B cell (primary cell): ENCODE measurements around the gene SCN11A. TPM values are rescaled to one million over a fixed set of nuclear protein-coding genes. Genes with fewer than 3 reads are reported as not detected.

Experiments used
- ATAC-seq: fragments of 200-7000 bp; cut with Tn5 transposase; one replicate; pipeline ENCODE4 v1.10.0; 2021; ENCODE audit warnings: low read depth, mild to moderate bottlenecking, moderate number of reproducible peaks, moderate library complexity
- CTCF ChIA-PET: fragments of 350-600 bp; sonication (Branson Sonifier 250); formaldehyde crosslinking; loops from one replicate; lab custom pipeline; 2021; ENCODE audit warnings: antibody characterized with exemption, inconsistent platforms; lab: Charles Lee
- POLR2A ChIA-PET: fragments of 350-600 bp; sonication (Branson Sonifier 250); formaldehyde crosslinking; loops from one replicate; lab custom pipeline; 2021; ENCODE audit warnings: antibody characterized with exemption; lab: Charles Lee
- DNase-seq: peaks from one replicate; pipeline ENCODE4 v3.0.0; 2013
- H2AFZ ChIP-seq: 2 replicates; pipeline ENCODE4 v1.6.1; 2012; ENCODE audit warnings: mild to moderate bottlenecking, low read depth, low read length; ENCODE audit not compliant: insufficient read depth, poor library complexity, severe bottlenecking
- H3K27ac ChIP-seq, 2 donors: 1 replicate in 1 of 2; 2 replicates in 1 of 2; pipeline ENCODE4 v1.5.1; 2012 to 2013; ENCODE audit warnings: low read length in 2 of 2, mild to moderate bottlenecking in 2 of 2, moderate library complexity in 1 of 2
- H3K27me3 ChIP-seq, 4 experiments: fragments of 200-600 bp in 1 of 4; sonication (generic) in 1 of 4; replicated peaks in 1 of 4; 1 replicate in 2 of 4; 2 replicates in 2 of 4; pipeline versions ENCODE4 v1.6.1 to v1.7.0; 2013 to 2016; ENCODE audit warnings: low read length in 3 of 4, mild to moderate bottlenecking in 2 of 4, mixed read lengths in 1 of 4, moderate library complexity in 1 of 4; ENCODE audit not compliant: insufficient read depth in 4 of 4, control insufficient read depth in 3 of 4; ENCODE audit errors: control extremely low read depth in 1 of 4
- H3K36me3 ChIP-seq, 2 experiments: replicated peaks in 1 of 2; 1 replicate in 1 of 2; 2 replicates in 1 of 2; pipeline versions ENCODE4 v1.6.1 to v1.7.1; 2013; ENCODE audit warnings: low read length in 1 of 2; ENCODE audit not compliant: insufficient read depth in 2 of 2, control insufficient read depth in 1 of 2; ENCODE audit errors: control extremely low read depth in 1 of 2, extremely low read depth in 1 of 2
- H3K4me1 ChIP-seq, 2 donors: fragments of 200-600 bp in 1 of 2; sonication (generic) in 1 of 2; 1 replicate in 1 of 2; 2 replicates in 1 of 2; pipeline versions ENCODE4 v1.5.1 to v1.6.1; 2013 to 2017; ENCODE audit warnings: low read length in 2 of 2; ENCODE audit not compliant: control insufficient read depth in 2 of 2, insufficient read depth in 2 of 2
- H3K4me2 ChIP-seq: replicated peaks from 2 replicates; pipeline ENCODE3; 2012; ENCODE audit warnings: mild to moderate bottlenecking, low read depth, low read length; ENCODE audit not compliant: poor library complexity, severe bottlenecking
- H3K4me3 ChIP-seq, 5 experiments: fragments of 200-600 bp in 1 of 5; sonication (generic) in 1 of 5; 1 replicate in 3 of 5; 2 replicates in 2 of 5; pipeline versions ENCODE4 v1.5.1 to v1.7.0; 2011 to 2016; ENCODE audit warnings: low read length in 4 of 5, mild to moderate bottlenecking in 4 of 5, low read depth in 2 of 5, control low read depth in 1 of 5, moderate library complexity in 1 of 5; ENCODE audit not compliant: insufficient read depth in 1 of 5; ENCODE audit errors: control extremely low read depth in 1 of 5, extremely low read depth in 1 of 5
- H3K79me2 ChIP-seq: fragments of 200-600 bp; sonication (generic); one replicate; pipeline ENCODE4 v1.6.0; 2016; ENCODE audit warnings: low read length; ENCODE audit not compliant: control insufficient read depth, insufficient read depth
- H3K9ac ChIP-seq: fragments of 200-600 bp; sonication (generic); 2 replicates; pipeline ENCODE4 v1.6.1; 2017; ENCODE audit warnings: mild to moderate bottlenecking, low read length, moderate library complexity
- H3K9me3 ChIP-seq, 3 donors: one replicate each; pipeline versions ENCODE4 v1.6.1 to v1.7.1; 2013; ENCODE audit warnings: low read length in 2 of 3; ENCODE audit not compliant: control insufficient read depth in 2 of 3, insufficient read depth in 1 of 3; ENCODE audit errors: control extremely low read depth in 1 of 3
- H4K20me1 ChIP-seq: 2 replicates; pipeline ENCODE4 v1.6.0; 2012; ENCODE audit warnings: mild to moderate bottlenecking, low read length; ENCODE audit not compliant: insufficient read depth, control insufficient read depth, poor library complexity, severe bottlenecking
- H3K27ac Mint-ChIP-seq: one replicate; pipeline ENCODE4 v1.8.0; 2021; ENCODE audit warnings: mixed read lengths
- H3K27me3 Mint-ChIP-seq: one replicate; pipeline ENCODE4 v1.8.0; 2021; ENCODE audit warnings: mixed read lengths
- H3K4me1 Mint-ChIP-seq: one replicate; pipeline ENCODE4 v1.8.0; 2021; ENCODE audit warnings: mixed read lengths
- H3K4me3 Mint-ChIP-seq: one replicate; pipeline ENCODE4 v1.8.0; 2021; ENCODE audit warnings: mixed read lengths
- H3K9me3 Mint-ChIP-seq: one replicate; pipeline ENCODE4 v1.8.0; 2022; ENCODE audit warnings: mixed read lengths; ENCODE audit not compliant: insufficient read depth
- CTCF ChIP-seq: fragments of 200-600 bp; IDR thresholded peaks from one replicate; pipeline ENCODE4 v1.8.0; 2022; ENCODE audit warnings: antibody characterized with exemption, mild to moderate bottlenecking
- EZH2 ChIP-seq: IDR thresholded peaks from 2 replicates; pipeline ENCODE4 v1.6.1; 2012; ENCODE audit warnings: borderline replicate concordance, low read depth, mild to moderate bottlenecking, moderate library complexity, low read length; ENCODE audit not compliant: insufficient read depth, poor library complexity, severe bottlenecking
- WGBS: methylation state at CpG from one replicate; pipeline ENCODE4 v1.1.5; 2013; ENCODE audit warnings: missing lambda C conversion rate; ENCODE audit not compliant: insufficient coverage; 5-methylcytosine and 5-hydroxymethylcytosine counted together
- intact Hi-C: fragments of 100-400 bp; cut with micrococcal nuclease; formaldehyde crosslinking; loops from one replicate; pipeline ENCODE4 v1.10.0; 2022
- polyA plus RNA-seq: library from polyadenylated mRNA; depleted of rRNA; stranded (reverse); fragments of >200 nt; gene quantifications from 2 replicates; pipeline ENCODE4 v1.2.3, GENCODE V29; 2012
- total RNA-seq, 2 donors: library from RNA; stranded (reverse); fragments of 120-200 nt in 1 of 2; gene quantifications; 1 replicate in 1 of 2; 2 replicates in 1 of 2; pipeline versions ENCODE4 v1.2.3 to v1.2.4, GENCODE V29; 2013 to 2022

The SCN11A gene
- total and polyA plus RNA-seq, 2 donors (not counting 1 experiment from before 2014, with no cell fraction given): 0.07 to 0.25 TPM

GRCh38 chr3:39013921-39014509 lies 37.7 kb downstream of the SCN11A start:
- intact Hi-C loops: no loop called here
- no peak for TF ChIP-seq CTCF
- no peak for TF ChIP-seq EZH2
- H2AFZ ChIP-seq: no peak overlapping the region
- no peak for ATAC-seq
- Mint-ChIP-seq H3K9me3 (no peaks in the 10 kb centered on the region), H3K4me1 (peaks cover 2% of the 10 kb centered on the region), H3K27me3 (peaks cover 14% of the 10 kb centered on the region), H3K27ac (no peak overlapping the region), H3K4me3 (no peak overlapping the region)
- H3K4me3 ChIP-seq: no peak overlapping the region
- ChIA-PET CTCF (no interaction called here), POLR2A (no interaction called here)
- H3K9me3 ChIP-seq: no peaks in the 10 kb centered on the region
- H3K4me1 ChIP-seq: no peaks in the 10 kb centered on the region
- H3K36me3 ChIP-seq: no peaks in the 10 kb centered on the region
- H3K79me2 ChIP-seq: no peaks in the 10 kb centered on the region
- WGBS: 36% methylated on average over 1 of the region's 4 CpGs
- no peak overlapping the region for H3K9ac ChIP-seq
- no peak overlapping the region for H3K27ac ChIP-seq
- DNase-seq: no peak
- no peaks in the 10 kb centered on the region for H4K20me1 ChIP-seq
- no peak overlapping the region for H3K4me2 ChIP-seq
- peaks cover 0 to 11% (median 0%) of the 10 kb centered on the region in 4 experiments for H3K27me3 ChIP-seq

- ChIA-PET POLR2A (no interaction called here), CTCF (no interaction called here)
- 78% methylated on average over 2 of the region's 2 CpGs for WGBS
- Histone ChIP-seq H3K79me2 (no peaks in the 10 kb centered on the region), H3K27ac (no peak overlapping the region), H4K20me1 (no peaks in the 10 kb centered on the region), H3K36me3 (no peaks in the 10 kb centered on the region), H3K4me1 (no peaks in the 10 kb centered on the region), H3K9ac (no peak overlapping the region), H3K27me3 (peaks cover 0 to 7% (median 0%) of the 10 kb centered on the region in 4 experiments), H3K9me3 (no peaks in the 10 kb centered on the region), H2AFZ (no peak overlapping the region), H3K4me3 (no peak overlapping the region), H3K4me2 (no peak overlapping the region)
- Mint-ChIP-seq H3K9me3 (no peaks in the 10 kb centered on the region), H3K4me1 (peaks cover 2% of the 10 kb centered on the region), H3K27ac (no peak overlapping the region), H3K27me3 (peaks cover 12% of the 10 kb centered on the region), H3K4me3 (no peak overlapping the region)
- ATAC-seq (no peak), DNase-seq (no peak)
- intact Hi-C loops: no loop called here
- no peak for TF ChIP-seq EZH2
- TF ChIP-seq CTCF: no peak
These were observed 38.5 kb downstream of the SCN11A start for GRCh38 chr3:39013289-39013688.
